Forelimb muscle (tissue), 1 donor: ENCODE measurements around the gene CPN1. TPM values are rescaled to one million over a fixed set of nuclear protein-coding genes. Genes with fewer than 3 reads are reported as not detected.

ENCODE experiments used
- DNase-seq: peaks from one replicate; pipeline ENCODE4 v3.0.0-alpha.2; 2013; ENCODE audit warnings: low read depth
- polyA plus RNA-seq: library from polyadenylated mRNA; unstranded; fragments of 120-200 nt; gene quantifications from one replicate; pipeline ENCODE4 v1.2.1, GENCODE V29; 2013; ENCODE audit not compliant: insufficient read length

CPN1 gene
- polyA plus RNA-seq, 1 donor = not detected

DNA sequence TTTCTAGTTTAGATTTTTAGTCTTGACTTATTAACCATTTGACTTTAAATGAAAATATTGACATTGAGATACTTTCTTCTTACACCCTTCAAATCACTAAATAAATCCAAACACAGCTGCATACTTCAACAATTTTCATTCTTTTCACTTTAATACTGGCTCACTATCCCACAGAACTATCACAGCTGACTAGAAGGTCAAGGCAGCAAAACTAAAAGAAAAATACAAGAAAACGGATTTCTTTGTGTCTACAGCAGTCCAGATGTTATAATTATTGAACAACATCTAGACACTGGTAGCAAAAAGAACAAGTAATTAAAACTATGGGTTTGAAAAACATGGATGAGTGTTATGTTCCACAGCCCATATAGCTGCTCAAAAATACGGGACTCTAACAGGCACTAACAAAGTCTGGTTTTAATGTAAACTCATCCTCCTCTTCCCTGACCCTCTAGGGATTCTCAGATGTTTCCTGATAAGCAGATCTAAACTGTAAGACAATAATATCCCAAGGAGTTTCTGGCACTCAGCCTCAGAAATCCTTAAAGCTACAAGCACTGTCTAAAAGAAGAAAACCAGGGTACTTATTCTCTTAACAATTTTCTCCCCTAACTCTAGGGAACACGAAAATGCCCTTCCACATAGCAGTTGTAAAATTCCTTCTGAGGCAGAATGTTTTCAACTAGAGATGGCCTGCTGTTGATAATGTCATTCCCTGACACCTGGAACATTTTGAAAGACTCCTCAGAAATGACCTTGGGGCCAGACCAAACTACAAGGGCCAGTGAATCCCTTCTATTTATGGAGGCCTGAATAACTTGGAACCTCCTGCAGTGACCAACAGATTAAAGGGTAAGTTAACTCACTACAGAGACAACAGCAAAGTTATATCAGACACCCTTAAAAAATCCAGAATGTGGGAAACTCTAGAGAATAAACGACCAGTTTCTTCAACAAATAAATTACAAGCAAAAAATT, 84.7 kb downstream of the CPN1 start:
- no peak for DNase-seq

DNA sequence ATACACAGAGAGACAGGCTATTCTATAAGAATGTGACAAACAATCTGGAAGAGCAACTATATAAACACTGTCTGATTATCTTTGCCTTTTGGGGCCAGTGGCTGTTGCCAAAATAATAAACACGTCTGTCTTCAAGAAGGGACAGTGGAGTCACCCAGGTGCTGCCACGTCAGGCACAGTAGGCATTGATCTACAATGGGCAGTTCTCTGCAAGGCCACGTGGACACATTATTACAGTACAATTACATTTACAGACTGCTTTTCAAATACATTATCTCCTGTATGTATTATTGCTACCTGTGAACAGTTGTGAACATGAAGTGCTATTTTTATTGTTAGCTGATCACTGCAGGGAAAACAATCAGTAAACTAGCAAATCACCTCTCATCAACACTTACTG, 86.0 kb downstream of the CPN1 start:
- DNase-seq = no peak

DNA sequence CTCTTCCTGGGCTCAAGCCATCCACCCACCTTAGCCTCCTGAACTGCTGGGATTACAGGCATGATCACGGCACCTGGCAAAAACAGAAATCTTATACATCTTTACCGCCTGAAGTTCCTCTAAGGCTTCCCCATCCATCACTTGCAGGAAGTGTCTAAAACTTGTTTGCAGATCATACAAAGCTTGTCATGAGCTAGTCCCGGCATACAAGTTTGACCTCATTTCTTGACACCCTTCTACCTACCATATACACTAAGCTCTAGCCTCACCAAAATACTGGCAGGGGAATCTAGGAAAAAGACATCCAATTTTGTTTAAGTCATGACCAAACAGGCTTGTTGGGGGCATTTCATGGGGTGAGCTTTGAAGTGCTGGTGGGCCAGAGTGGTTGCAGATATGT, 86.4 kb downstream of the CPN1 start:
- no peak for DNase-seq

DNA sequence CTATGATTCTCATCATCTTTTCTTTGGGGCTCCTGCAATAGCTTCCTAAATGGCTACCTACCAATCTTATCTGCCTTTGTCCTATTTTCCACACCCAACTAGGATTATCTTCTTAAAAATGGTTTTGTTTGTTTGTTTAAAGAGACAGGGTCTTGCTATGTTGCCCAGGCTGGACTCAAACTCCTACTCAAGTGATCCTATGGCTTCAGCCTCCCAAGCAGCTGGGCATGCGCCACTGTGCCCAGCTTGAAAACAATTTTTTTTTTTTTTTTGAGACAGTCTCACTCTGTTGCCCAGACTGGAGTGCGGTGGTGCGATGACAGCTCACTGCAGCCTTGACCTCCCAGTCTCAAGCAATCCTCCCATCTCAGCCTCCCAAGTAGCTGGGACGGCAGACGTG, 86.9 kb downstream of the CPN1 start:
- no peak for DNase-seq

DNA sequence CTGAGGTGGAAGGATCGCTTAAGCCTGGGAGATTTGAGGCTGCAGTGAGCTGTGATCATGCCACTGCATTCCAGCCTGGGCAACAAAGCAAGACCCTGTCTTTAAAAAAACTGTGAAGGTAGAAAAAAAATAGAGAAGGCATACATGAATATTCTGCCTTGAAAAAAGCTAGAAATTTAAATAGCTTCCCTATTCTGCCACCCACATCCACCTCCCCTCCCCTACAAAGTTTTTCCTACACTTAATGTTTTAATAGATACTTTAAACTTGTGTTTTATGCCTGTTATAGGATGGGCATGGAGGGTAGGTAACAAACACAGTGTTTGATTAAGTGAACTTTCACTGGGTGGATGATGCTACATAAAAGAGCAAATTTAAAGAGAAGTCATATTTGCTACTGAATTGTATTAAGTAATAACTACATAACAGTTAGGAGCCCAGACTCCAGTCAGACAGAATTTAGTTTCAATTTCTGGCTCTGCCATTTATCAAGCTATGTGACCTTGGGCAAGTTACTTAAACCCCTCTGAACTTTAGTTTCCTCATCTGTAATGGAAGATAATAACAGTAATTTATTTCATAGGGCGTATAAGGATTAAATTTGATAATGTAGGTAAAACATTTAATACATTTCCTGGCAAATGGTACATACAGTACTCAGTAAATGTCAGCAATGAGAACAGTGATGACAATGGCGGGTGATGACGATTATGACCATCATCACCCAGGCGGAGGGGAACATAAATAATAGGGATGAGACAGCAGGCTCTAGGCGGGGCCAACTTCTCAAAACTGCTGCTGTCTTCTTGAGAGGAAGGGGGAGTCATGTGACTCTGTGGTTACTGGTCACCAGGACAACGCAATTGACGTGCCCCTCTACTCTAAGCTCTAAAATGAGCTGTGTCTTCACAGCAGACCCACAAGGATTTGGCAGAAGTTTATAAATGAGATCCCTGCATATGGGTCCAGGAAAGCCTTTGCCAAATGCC, 87.7 kb downstream of the CPN1 start:
- DNase-seq = no peak

Other genes starting within 250 kb of the CPN1 start
- 15.3 TPM for gene DNMBP, start 71.9 kb downstream of the CPN1 start, polyA plus RNA-seq
- gene ERLIN1, start 104.2 kb upstream of the CPN1 start, polyA plus RNA-seq = 27.2 TPM
- gene CHUK, start 147.7 kb upstream of the CPN1 start, polyA plus RNA-seq = 15.8 TPM
- 21.6 TPM for gene CWF19L1, start 185.8 kb upstream of the CPN1 start, polyA plus RNA-seq
- gene BLOC1S2, start 204.8 kb upstream of the CPN1 start, polyA plus RNA-seq = 25.4 TPM
- not detected for gene PKD2L1, start 248.4 kb upstream of the CPN1 start, polyA plus RNA-seq